ENCODE data around the gene CEND1. TPM values are rescaled to one million over a fixed set of nuclear protein-coding genes. Genes with fewer than 3 reads are reported as not detected.

CEND1 gene
- total RNA-seq, 4 donors from 2014 or later, result 0.44 to 0.45 TPM; not detected in 2

DNA sequence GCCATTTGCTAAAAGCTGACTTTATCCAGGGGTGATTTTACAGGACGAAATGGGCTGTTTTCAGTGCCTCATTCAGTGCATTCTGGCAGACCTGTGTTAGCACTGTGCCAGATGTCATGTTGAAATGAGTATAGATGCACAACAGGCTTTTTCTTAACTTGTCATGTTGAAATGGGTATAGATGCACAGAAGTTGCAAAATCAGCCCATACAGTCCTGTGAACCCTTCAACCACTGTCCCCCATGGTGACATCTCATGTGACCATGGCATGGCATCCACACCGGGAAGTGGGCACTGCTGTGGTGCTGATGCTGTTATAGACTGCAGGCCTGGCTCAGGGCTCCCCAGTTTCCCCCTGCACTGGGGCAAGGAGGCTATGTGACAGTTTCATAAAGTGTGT, 40.2 kb downstream of the CEND1 start:
- 43 to 73% methylated on average over 2 of the region's 2 CpGs for WGBS, 2 donors
- TF ChIP-seq, protein P1, sequence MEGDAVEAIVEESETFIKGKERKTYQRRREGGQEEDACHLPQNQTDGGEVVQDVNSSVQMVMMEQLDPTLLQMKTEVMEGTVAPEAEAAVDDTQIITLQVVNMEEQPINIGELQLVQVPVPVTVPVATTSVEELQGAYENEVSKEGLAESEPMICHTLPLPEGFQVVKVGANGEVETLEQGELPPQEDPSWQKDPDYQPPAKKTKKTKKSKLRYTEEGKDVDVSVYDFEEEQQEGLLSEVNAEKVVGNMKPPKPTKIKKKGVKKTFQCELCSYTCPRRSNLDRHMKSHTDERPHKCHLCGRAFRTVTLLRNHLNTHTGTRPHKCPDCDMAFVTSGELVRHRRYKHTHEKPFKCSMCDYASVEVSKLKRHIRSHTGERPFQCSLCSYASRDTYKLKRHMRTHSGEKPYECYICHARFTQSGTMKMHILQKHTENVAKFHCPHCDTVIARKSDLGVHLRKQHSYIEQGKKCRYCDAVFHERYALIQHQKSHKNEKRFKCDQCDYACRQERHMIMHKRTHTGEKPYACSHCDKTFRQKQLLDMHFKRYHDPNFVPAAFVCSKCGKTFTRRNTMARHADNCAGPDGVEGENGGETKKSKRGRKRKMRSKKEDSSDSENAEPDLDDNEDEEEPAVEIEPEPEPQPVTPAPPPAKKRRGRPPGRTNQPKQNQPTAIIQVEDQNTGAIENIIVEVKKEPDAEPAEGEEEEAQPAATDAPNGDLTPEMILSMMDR (IDR thresholded peaks at IDR 0.05), result no peak
- intact Hi-C loops (cut with DNase I), result no loop called here
- peak overlapping the region in 2 of 3 donors; percentile 87 to 88 for H3K27ac ChIP-seq
- H3K27me3 ChIP-seq, result no peaks in the 10 kb centered on the region
- no peak overlapping the region for H3K4me3 ChIP-seq (replicated peaks in 1 of 3)
- H3K4me1 ChIP-seq, result peaks cover 23 to 27% of the 10 kb centered on the region in 2 donors
- H3K36me3 ChIP-seq, result no peaks in the 10 kb centered on the region
- no peaks in the 10 kb centered on the region for H3K9me3 ChIP-seq
- DNase-seq, result no peak

DNA sequence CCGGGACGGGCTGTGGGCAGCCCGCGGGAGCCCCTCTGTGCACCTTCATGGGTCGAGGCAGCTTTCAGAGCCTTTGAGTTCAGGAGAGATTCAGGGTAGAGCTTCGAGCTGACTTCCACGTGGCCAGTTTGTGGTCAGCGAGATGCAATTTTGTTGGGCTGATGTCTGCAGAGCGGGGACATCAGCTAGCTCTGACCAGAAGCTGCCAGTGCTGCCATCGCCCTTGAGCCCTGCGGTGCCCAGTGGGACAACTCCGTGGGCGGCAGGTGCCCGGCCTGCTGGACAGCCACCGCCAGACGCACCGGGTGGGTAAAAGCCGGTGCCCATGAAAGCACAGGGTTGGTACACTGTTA, 41.9 kb downstream of the CEND1 start:
- peak overlapping the region; percentile 78 to 99 (median 94) for H3K4me3 ChIP-seq (replicated peaks in 1 of 3)
- peak overlapping the region; percentile 87 to 95 (median 88) for H3K27ac ChIP-seq
- 12 to 16% methylated on average over 11 to 18 of the region's 18 CpGs for WGBS, 2 donors
- H3K36me3 ChIP-seq, result no peaks in the 10 kb centered on the region
- H3K4me1 ChIP-seq, result peaks cover 23 to 27% of the 10 kb centered on the region in 2 donors
- peak; percentile 42 for DNase-seq
- TF ChIP-seq POLR2A (IDR thresholded peaks at IDR 0.05), result no peak
- TF ChIP-seq, protein P1 (IDR thresholded peaks at IDR 0.05), result no peak
- no peaks in the 10 kb centered on the region for H3K9me3 ChIP-seq
- intact Hi-C loops (cut with DNase I), result no loop called here
- no peaks in the 10 kb centered on the region for H3K27me3 ChIP-seq

DNA sequence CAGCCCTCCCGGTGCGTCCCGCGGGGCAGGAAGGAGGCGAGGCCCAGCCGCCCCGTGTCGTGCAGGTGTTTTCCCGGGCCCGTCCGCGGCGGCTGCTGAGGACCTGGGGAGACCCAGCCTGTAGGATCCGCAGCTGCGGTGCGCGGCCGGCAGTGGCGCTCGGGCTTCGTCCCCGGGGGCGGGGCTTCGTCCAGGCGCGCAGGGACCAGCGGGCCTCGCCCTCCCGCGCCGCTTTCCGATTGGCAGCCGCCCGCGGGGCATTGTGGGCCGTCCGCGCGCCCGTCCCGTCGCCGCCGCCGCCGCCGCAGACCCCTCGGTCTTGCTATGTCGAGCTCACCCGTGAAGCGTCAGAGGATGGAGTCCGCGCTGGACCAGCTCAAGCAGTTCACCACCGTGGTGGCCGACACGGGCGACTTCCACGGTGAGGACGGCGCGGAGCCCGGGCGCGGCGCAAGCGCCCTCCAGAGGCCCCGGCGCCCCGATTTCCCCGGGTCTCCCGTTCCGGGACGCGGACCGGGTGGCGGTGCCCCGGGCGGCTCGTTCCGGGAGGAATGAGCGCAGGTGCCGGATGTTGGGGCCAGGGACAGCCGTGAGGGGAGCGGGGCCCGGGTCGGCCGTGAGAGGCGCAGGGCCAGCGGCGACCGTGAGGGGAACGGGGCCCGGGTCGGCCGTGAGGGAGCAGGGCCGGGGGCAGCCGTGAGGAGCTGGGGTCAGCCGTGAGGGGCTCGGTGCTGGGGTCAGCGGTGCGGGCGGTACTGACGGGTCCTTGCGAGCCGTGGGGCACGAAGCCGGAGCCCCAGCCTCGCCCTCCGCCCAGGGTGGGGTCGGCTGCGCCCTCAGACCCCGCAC, 42.5 kb downstream of the CEND1 start, which contains the start of gene TALDO1:
Gene TALDO1 (plus strand): TSS at position 307 of the 849 bp plus-strand sequence. CDS start 18 bp downstream, at position 325.
- no peaks in the 10 kb centered on the region for H3K36me3 ChIP-seq
- H3K27me3 ChIP-seq, result no peaks in the 10 kb centered on the region
- peak within 1 kb of the TSS; percentile 87 to 95 (median 88) for H3K27ac ChIP-seq
- intact Hi-C loops (cut with DNase I), result no loop called here
- peak; percentile 60 to 92 for TF ChIP-seq POLR2A (IDR thresholded peaks at IDR 0.05)
- TF ChIP-seq, protein P1 (IDR thresholded peaks at IDR 0.05), result peak in 3 of 6 experiments; percentile 8 to 53 (median 41)
- WGBS, 2 donors, result 0 to 6% methylated on average over 7 to 10 of the region's 112 CpGs
- H3K4me1 ChIP-seq, result peaks cover 23 to 27% of the 10 kb centered on the region in 2 donors
- H3K9me3 ChIP-seq, result no peaks in the 10 kb centered on the region
- DNase-seq, result peak; percentile 92 to 94
- H3K4me3 ChIP-seq (replicated peaks in 1 of 3), result peak within 1 kb of the TSS; percentile 78 to 99 (median 94)

DNA sequence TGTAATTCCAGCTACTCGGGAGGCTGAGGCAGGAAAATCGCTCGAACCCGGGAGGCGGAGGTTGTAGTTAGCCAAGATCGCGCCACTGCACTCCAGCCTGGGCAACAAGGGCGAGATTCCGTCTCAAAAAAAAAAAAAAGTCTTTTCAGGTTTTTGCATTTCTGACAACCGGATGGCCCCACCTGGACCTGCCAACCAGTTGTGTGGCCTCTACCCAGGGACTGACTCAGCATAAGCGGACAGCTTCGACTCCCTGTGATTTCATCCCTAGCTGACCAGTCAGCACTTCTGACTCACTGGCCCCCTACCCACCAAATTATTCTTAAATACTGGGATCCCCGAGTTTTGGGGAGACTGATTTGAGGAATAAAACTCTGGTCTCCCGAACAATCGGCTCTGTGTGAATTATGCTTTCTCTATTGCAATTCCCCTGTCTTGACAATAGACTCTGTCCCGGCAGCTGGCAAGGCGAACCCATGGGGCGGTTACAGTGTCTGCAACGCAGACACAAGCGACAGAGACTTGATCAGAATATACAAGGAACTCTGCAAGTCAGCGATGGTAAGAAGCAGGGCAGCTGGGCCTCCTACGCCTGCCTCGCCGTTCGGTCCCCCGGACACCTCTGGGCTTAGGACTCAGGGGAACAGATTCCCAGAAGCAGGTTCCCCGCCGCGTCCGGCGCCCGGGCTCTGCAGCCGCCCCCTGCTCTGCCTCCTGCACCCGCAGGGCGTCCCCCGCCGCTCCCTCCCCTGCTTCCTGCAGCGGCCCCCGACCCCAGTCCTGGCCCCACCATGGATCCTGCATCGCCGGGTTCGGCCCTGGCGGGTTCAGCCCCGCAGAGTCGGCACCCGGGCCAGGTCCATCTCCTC, 43.4 kb downstream of the CEND1 start:
- 52 to 55% methylated on average over 21 to 22 of the region's 46 CpGs for WGBS, 2 donors
- no peaks in the 10 kb centered on the region for H3K27me3 ChIP-seq
- peak in 1 of 2 donors; percentile 35 for DNase-seq
- intact Hi-C loops (cut with DNase I), result no loop called here
- peak overlapping the region; percentile 11 to 99 (median 94) for H3K4me3 ChIP-seq (replicated peaks in 1 of 3)
- TF ChIP-seq, protein P1 (IDR thresholded peaks at IDR 0.05), result no peak
- TF ChIP-seq POLR2A (IDR thresholded peaks at IDR 0.05), result no peak
- no peaks in the 10 kb centered on the region for H3K9me3 ChIP-seq
- H3K27ac ChIP-seq, result peak overlapping the region in 2 of 3 donors; percentile 26 to 88
- H3K36me3 ChIP-seq, result no peaks in the 10 kb centered on the region
- H3K4me1 ChIP-seq, result peaks cover 23 to 27% of the 10 kb centered on the region in 2 donors

Measured in thyroid gland (tissue), 4 donors.